ENCODE measurements around the gene KCTD4.

- TF ChIP-seq CTCF (optimal IDR thresholded peaks at IDR 0.05 in 1 of 3, IDR thresholded peaks at IDR 0.05 in 1 of 3, conservative IDR thresholded peaks at IDR 0.05 in 1 of 3; ENCODE audit: extremely low read depth in 1 of 3, insufficient read depth in 2 of 3, low read length in 3 of 3) (no peak), EZH2 (IDR thresholded peaks at IDR 0.05; ENCODE audit: low read length) (no peak)
Measured at GRCh38 chr13:45178349-45179162, 22.3 kb downstream of the KCTD4 start.

Data from keratinocyte (primary cell).